HepG2 (cell line): ENCODE results near the gene MYL6B. TPM values are rescaled to one million over a fixed set of nuclear protein-coding genes. Genes with fewer than 3 reads are reported as not detected.

Source experiments
- ERF ChIP-seq: IDR thresholded peaks from 2 replicates; pipeline ENCODE4 v1.6.1; 2018; ENCODE audit warnings: missing biosample characterization, missing genetic modification reagents
- HES4 ChIP-seq: sonication (generic); formaldehyde crosslinking; IDR thresholded peaks from 2 replicates; pipeline ENCODE4 v1.9.0; 2021; ENCODE audit warnings: mild to moderate bottlenecking, missing genetic modification reagents, borderline replicate concordance
- PLRG1 ChIP-seq: fragments of 450-650 bp; conservative IDR thresholded peaks from 2 replicates; pipeline ENCODE4 v1.6.1; 2016
- POLR2AphosphoS2 ChIP-seq: IDR thresholded peaks from 2 replicates; pipeline ENCODE4 v1.6.1; 2011; ENCODE audit warnings: low read depth, low read length, improper control_type of control experiment
- SAP130 ChIP-seq: IDR thresholded peaks from 2 replicates; pipeline ENCODE4 v1.6.1; 2016; ENCODE audit warnings: low read depth
- SIN3A ChIP-seq: IDR thresholded peaks from 2 replicates; pipeline ENCODE4 v1.6.1; 2011; ENCODE audit warnings: low read depth, mild to moderate bottlenecking, control low read depth, low read length, borderline replicate concordance
- ZBTB3 ChIP-seq: sonication (generic); formaldehyde crosslinking; IDR thresholded peaks from 2 replicates; pipeline ENCODE4 v1.4.0; 2020; ENCODE audit warnings: low read depth, mild to moderate bottlenecking, moderate library complexity, missing genetic modification reagents, borderline replicate concordance
- ZNF34 ChIP-seq: sonication (generic); formaldehyde crosslinking; IDR thresholded peaks from 2 replicates; pipeline ENCODE4 v1.4.0; 2020; ENCODE audit warnings: mild to moderate bottlenecking, missing genetic modification reagents, borderline replicate concordance
- ZNF878 ChIP-seq: sonication (generic); formaldehyde crosslinking; IDR thresholded peaks from 2 replicates; pipeline ENCODE4 v1.8.1; 2023; ENCODE audit warnings: mild to moderate bottlenecking, missing genetic modification reagents, moderate library complexity
- polyA plus RNA-seq, 8 experiments: library from polyadenylated mRNA; depleted of rRNA in 3 of 8; stranded (reverse) in 7 of 8; unstranded in 1 of 8; fragments of >200 nt; fragmentation: Illumina TruSeq in 4 of 8; extraction: Trizol in 4 of 8; gene quantifications; 2 replicates each; pipeline versions ENCODE4 v1.2.1 to v1.2.3, GENCODE V29; 2011 to 2016; ENCODE audit warnings: low read depth in 4 of 8, missing spikeins in 1 of 8, mixed read lengths in 1 of 8; ENCODE audit not compliant: insufficient read depth in 1 of 8
- total RNA-seq, 5 experiments: library from RNA; depleted of rRNA; stranded (reverse); fragments of >200 nt; fragmentation: Illumina TruSeq; extraction: Trizol; gene quantifications; 2 replicates each; pipeline ENCODE4 v1.2.3, GENCODE V29; 2016; ENCODE audit warnings: low read depth in 1 of 5
- TF ChIP-seq, protein P1 (sequence below): sonication (generic); formaldehyde crosslinking; conservative IDR thresholded peaks from 2 replicates; pipeline ENCODE4 v1.4.0; 2020; ENCODE audit warnings: missing genetic modification reagents
- TF ChIP-seq, protein P2 (sequence below): sonication (generic); formaldehyde crosslinking; IDR thresholded peaks from 2 replicates; pipeline ENCODE4 v1.8.0; 2022; ENCODE audit warnings: mild to moderate bottlenecking, missing genetic modification reagents; ENCODE audit not compliant: insufficient replicate concordance
- TF ChIP-seq, protein P3 (sequence below): sonication (generic); formaldehyde crosslinking; IDR thresholded peaks from 2 replicates; pipeline ENCODE4 v1.5.0; 2020; ENCODE audit warnings: missing genetic modification reagents
- TF ChIP-seq, protein P4 (sequence below): IDR thresholded peaks from 2 replicates; pipeline ENCODE4 v1.6.1; 2016; ENCODE audit warnings: mild to moderate bottlenecking, missing biosample characterization, missing genetic modification reagents
- TF ChIP-seq, protein P5 (sequence below): sonication (generic); formaldehyde crosslinking; IDR thresholded peaks from 2 replicates; pipeline ENCODE4 v1.9.0; 2022; ENCODE audit warnings: missing genetic modification reagents, mild to moderate bottlenecking, borderline replicate concordance
- TF ChIP-seq, protein P6 (sequence below): sonication (generic); formaldehyde crosslinking; IDR thresholded peaks from 2 replicates; pipeline ENCODE4 v1.8.0; 2022; ENCODE audit warnings: mild to moderate bottlenecking, missing genetic modification reagents, borderline replicate concordance
- TF ChIP-seq, protein P7 (sequence below): fragments of 450-650 bp; IDR thresholded peaks from 2 replicates; pipeline ENCODE4 v1.6.1; 2016

The MYL6B gene
- total and polyA plus RNA-seq, 2 of the 13 experiments (the other 11 are each of a cell fraction or from before 2014, with no cell fraction given): 75.7 to 88.7 TPM

DNA sequence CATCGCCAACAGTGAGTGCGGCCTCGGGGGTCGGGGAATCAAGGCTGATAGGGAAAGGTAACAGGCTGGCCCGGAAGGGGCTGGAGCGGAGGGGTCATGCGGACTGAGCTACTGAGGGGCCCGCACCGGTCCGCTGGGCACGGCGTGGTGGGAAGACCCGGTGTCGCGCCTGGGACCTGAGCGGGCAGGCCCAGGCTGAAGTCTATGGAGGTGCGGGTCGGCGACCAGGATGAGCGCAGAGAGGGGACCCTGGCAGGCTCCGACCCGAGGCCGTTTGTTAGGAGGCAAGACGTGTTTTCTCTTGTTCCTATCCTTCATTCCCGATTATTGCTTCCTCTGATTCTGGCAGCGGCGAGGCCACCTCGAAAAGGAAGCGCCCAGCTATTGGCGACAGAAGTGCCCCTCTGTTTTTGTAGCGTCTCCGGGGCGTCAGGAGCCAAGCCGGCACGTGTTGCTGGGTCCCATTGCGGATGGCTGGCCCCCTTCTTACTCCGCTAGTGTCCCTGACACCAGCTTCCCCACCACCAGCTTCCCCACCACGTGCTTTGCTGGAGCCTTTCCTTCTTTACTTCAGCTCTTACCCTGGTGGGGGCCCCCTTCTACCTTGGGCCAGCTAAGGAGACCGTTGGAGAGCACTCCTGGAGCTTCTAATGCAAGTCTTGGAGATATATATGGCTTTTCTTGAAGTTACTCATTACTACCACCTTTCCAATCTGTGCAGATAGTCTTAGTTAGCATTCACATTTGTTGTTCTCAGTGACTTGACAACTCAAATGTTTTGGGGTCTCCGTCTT lies 47.4 kb upstream of the MYL6B start (continued):
- TF ChIP-seq, protein P1, sequence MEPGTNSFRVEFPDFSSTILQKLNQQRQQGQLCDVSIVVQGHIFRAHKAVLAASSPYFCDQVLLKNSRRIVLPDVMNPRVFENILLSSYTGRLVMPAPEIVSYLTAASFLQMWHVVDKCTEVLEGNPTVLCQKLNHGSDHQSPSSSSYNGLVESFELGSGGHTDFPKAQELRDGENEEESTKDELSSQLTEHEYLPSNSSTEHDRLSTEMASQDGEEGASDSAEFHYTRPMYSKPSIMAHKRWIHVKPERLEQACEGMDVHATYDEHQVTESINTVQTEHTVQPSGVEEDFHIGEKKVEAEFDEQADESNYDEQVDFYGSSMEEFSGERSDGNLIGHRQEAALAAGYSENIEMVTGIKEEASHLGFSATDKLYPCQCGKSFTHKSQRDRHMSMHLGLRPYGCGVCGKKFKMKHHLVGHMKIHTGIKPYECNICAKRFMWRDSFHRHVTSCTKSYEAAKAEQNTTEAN (CRISPR knock-in tag): no peak; the same call in 1 of the 2 replicates
- TF ChIP-seq ZNF34 (no peak), ZBTB3 (no peak), ZNF878 (CRISPR knock-in tag) (no peak), ERF (no peak), HES4 (CRISPR knock-in tag) (peak; percentile 78), PLRG1 (no peak), SAP130 (CRISPR knock-in tag) (peak; percentile 33; the same call in 1 of the 2 replicates), POLR2AphosphoS2 (no peak), SIN3A (peak; percentile 58; the same call in 1 of the 2 replicates)
- TF ChIP-seq, protein P2, sequence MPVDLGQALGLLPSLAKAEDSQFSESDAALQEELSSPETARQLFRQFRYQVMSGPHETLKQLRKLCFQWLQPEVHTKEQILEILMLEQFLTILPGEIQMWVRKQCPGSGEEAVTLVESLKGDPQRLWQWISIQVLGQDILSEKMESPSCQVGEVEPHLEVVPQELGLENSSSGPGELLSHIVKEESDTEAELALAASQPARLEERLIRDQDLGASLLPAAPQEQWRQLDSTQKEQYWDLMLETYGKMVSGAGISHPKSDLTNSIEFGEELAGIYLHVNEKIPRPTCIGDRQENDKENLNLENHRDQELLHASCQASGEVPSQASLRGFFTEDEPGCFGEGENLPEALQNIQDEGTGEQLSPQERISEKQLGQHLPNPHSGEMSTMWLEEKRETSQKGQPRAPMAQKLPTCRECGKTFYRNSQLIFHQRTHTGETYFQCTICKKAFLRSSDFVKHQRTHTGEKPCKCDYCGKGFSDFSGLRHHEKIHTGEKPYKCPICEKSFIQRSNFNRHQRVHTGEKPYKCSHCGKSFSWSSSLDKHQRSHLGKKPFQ (CRISPR knock-in tag): peak; percentile 28
- TF ChIP-seq, protein P3, sequence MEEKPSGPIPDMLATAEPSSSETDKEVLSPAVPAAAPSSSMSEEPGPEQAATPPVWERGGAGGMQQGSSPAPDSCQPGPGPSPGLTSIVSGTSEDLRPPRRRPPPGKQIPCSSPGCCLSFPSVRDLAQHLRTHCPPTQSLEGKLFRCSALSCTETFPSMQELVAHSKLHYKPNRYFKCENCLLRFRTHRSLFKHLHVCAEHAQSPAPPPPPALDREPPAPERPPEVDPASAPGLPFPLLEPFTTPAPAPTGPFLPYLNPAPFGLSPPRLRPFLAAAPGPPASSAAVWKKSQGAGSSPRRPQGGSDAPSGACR: no peak
- TF ChIP-seq, protein P4, sequence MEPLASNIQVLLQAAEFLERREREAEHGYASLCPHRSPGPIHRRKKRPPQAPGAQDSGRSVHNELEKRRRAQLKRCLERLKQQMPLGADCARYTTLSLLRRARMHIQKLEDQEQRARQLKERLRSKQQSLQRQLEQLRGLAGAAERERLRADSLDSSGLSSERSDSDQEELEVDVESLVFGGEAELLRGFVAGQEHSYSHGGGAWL (CRISPR knock-in tag): no peak; the same call in 1 of the 2 replicates
- TF ChIP-seq, protein P5, sequence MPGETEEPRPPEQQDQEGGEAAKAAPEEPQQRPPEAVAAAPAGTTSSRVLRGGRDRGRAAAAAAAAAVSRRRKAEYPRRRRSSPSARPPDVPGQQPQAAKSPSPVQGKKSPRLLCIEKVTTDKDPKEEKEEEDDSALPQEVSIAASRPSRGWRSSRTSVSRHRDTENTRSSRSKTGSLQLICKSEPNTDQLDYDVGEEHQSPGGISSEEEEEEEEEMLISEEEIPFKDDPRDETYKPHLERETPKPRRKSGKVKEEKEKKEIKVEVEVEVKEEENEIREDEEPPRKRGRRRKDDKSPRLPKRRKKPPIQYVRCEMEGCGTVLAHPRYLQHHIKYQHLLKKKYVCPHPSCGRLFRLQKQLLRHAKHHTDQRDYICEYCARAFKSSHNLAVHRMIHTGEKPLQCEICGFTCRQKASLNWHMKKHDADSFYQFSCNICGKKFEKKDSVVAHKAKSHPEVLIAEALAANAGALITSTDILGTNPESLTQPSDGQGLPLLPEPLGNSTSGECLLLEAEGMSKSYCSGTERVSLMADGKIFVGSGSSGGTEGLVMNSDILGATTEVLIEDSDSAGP (CRISPR knock-in tag): no peak; the same call in 1 of the 2 replicates
- TF ChIP-seq, protein P6, sequence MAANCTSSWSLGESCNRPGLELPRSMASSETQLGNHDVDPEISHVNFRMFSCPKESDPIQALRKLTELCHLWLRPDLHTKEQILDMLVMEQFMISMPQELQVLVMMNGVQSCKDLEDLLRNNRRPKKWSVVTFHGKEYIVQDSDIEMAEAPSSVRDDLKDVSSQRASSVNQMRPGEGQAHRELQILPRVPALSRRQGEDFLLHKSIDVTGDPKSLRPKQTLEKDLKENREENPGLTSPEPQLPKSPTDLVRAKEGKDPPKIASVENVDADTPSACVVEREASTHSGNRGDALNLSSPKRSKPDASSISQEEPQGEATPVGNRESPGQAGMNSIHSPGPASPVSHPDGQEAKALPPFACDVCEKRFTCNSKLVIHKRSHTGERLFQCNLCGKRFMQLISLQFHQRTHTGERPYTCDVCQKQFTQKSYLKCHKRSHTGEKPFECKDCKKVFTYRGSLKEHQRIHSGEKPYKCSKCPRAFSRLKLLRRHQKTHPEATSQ: no peak
- TF ChIP-seq, protein P7, sequence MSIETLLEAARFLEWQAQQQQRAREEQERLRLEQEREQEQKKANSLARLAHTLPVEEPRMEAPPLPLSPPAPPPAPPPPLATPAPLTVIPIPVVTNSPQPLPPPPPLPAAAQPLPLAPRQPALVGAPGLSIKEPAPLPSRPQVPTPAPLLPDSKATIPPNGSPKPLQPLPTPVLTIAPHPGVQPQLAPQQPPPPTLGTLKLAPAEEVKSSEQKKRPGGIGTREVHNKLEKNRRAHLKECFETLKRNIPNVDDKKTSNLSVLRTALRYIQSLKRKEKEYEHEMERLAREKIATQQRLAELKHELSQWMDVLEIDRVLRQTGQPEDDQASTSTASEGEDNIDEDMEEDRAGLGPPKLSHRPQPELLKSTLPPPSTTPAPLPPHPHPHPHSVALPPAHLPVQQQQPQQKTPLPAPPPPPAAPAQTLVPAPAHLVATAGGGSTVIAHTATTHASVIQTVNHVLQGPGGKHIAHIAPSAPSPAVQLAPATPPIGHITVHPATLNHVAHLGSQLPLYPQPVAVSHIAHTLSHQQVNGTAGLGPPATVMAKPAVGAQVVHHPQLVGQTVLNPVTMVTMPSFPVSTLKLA: peak; percentile 52
